MM.1S (cell line): ENCODE measurements around the gene PPP1CC.

Experiments
- DNase-seq: peaks from one replicate; pipeline ENCODE4 v3.0.0-alpha.2; 2015
- H2AFZ ChIP-seq: fragments of 300-600 bp; sonication (generic); 2 replicates; pipeline ENCODE4 v1.6.0; 2016; ENCODE audit warnings: antibody characterized with exemption, low read length
- H3F3A ChIP-seq: fragments of 300-600 bp; sonication (generic); 2 replicates; pipeline ENCODE4 v1.6.1; 2016; ENCODE audit warnings: mild to moderate bottlenecking, antibody characterized with exemption, low read length, moderate library complexity, mixed read lengths; ENCODE audit not compliant: insufficient read depth
- H3K27ac ChIP-seq: fragments of 300-600 bp; sonication (generic); 2 replicates; pipeline ENCODE4 v1.5.1; 2016; ENCODE audit warnings: mild to moderate bottlenecking, low read length
- H3K27me3 ChIP-seq: fragments of 300-600 bp; sonication (generic); replicated peaks from 2 replicates; pipeline ENCODE4 v1.6.0; 2016; ENCODE audit warnings: low read length; ENCODE audit not compliant: insufficient read depth
- H3K36me3 ChIP-seq: fragments of 300-600 bp; sonication (generic); replicated peaks from 2 replicates; pipeline ENCODE4 v1.6.1; 2016; ENCODE audit warnings: mild to moderate bottlenecking, low read length, mixed read lengths; ENCODE audit not compliant: insufficient read depth
- H3K4me1 ChIP-seq: fragments of 300-600 bp; sonication (generic); 2 replicates; pipeline ENCODE4 v1.6.1; 2016; ENCODE audit warnings: low read length, mixed read lengths
- H3K4me2 ChIP-seq: fragments of 300-600 bp; sonication (generic); 2 replicates; pipeline ENCODE4 v1.6.0; 2016; ENCODE audit warnings: low read depth, low read length
- H3K4me3 ChIP-seq: fragments of 300-600 bp; sonication (generic); 2 replicates; pipeline ENCODE4 v1.5.1; 2016; ENCODE audit warnings: low read length, mixed read lengths
- H3K79me2 ChIP-seq: fragments of 300-600 bp; sonication (generic); 2 replicates; pipeline ENCODE4 v1.6.1; 2016; ENCODE audit warnings: mixed run types, low read length, mixed read lengths
- H3K9ac ChIP-seq: fragments of 300-600 bp; sonication (generic); 2 replicates; pipeline ENCODE4 v1.6.1; 2016; ENCODE audit warnings: low read length, mixed read lengths
- H3K9me2 ChIP-seq: fragments of 300-600 bp; sonication (generic); replicated peaks from 2 replicates; pipeline ENCODE4 v1.6.1; 2016; ENCODE audit warnings: mild to moderate bottlenecking, low read length, mixed read lengths; ENCODE audit not compliant: insufficient read depth
- H3K9me3 ChIP-seq: fragments of 300-600 bp; sonication (generic); replicated peaks from 2 replicates; pipeline ENCODE4 v1.6.1; 2016; ENCODE audit warnings: mild to moderate bottlenecking, low read length, mixed read lengths; ENCODE audit not compliant: insufficient read depth
- H4K20me1 ChIP-seq: fragments of 300-600 bp; sonication (generic); 2 replicates; pipeline ENCODE4 v1.6.1; 2016; ENCODE audit warnings: mild to moderate bottlenecking, low read length, moderate library complexity, mixed read lengths; ENCODE audit not compliant: insufficient read depth
- EZH2 ChIP-seq: fragments of 300-600 bp; sonication (generic); optimal IDR thresholded peaks from 2 replicates; pipeline ENCODE3; 2017; ENCODE audit warnings: low read depth, mild to moderate bottlenecking, antibody characterized with exemption, low read length, mixed read lengths
- EZH2phosphoT487 ChIP-seq: fragments of 300-600 bp; sonication (generic); IDR thresholded peaks from 2 replicates; pipeline ENCODE4 v1.6.1; 2018; ENCODE audit warnings: antibody characterized with exemption, low read length
- TF ChIP-seq, protein P1 (sequence below): fragments of 300-600 bp; sonication (generic); IDR thresholded peaks from 2 replicates; pipeline ENCODE4 v1.5.1; 2016; ENCODE audit warnings: antibody characterized with exemption, low read length, mixed read lengths

PPP1CC gene

DNA sequence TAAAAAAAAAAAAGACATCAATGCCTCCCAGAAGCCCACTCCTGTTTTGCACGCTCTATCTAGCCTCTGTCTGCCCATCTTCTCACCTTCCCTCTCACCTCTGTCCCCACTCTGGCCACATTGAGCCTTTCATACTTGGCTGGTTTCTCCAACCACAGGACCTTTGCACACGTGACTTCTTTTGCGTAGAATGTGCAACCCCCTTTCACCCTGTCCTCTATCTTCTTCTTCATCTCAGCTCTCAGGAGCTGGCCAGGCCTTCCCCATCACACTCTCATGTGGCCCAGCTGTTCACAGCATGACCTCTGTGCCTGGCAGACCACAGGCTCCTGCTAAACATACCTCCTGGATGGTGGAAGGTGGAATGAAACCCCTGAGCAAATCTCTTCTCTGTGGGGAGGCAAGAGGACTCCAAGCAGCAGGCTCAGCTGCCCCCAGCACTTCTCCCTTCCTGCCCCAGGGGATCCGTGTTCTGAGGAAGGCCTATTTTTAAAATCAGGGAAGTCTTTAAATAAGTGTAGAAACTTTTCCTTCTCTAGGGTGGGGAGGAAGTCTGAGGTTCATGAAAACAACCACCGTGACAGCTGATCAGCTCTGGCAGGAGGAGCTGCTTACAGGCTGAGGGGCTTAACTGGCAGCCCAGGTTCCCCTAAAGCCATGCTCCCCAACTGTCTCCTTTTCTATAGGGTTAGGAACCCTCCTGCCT lies 65.3 kb downstream of the PPP1CC start:
- Histone ChIP-seq H3K79me2 (no peaks in the 10 kb centered on the region), H3K4me3 (no peak overlapping the region), H3K27ac (peak overlapping the region; percentile 41; the same call in 1 of the 2 replicates), H4K20me1 (no peaks in the 10 kb centered on the region), H3K4me2 (peak overlapping the region; percentile 19; the same call in 1 of the 2 replicates), H3K36me3 (no peaks in the 10 kb centered on the region), H3K9me2 (no peaks in the 10 kb centered on the region), H3K9ac (no peak overlapping the region; the same call in 1 of the 2 replicates), H3K9me3 (no peaks in the 10 kb centered on the region), H3K4me1 (peaks cover 36% of the 10 kb centered on the region), H3K27me3 (no peaks in the 10 kb centered on the region), H2AFZ (no peak overlapping the region; the same call in 1 of the 2 replicates), H3F3A (0 out of 2 replicates have a peak, but pooled peaks cover 4% of the 10 kb centered on the region)
- peak; percentile 15 for DNase-seq
- TF ChIP-seq, protein P1, sequence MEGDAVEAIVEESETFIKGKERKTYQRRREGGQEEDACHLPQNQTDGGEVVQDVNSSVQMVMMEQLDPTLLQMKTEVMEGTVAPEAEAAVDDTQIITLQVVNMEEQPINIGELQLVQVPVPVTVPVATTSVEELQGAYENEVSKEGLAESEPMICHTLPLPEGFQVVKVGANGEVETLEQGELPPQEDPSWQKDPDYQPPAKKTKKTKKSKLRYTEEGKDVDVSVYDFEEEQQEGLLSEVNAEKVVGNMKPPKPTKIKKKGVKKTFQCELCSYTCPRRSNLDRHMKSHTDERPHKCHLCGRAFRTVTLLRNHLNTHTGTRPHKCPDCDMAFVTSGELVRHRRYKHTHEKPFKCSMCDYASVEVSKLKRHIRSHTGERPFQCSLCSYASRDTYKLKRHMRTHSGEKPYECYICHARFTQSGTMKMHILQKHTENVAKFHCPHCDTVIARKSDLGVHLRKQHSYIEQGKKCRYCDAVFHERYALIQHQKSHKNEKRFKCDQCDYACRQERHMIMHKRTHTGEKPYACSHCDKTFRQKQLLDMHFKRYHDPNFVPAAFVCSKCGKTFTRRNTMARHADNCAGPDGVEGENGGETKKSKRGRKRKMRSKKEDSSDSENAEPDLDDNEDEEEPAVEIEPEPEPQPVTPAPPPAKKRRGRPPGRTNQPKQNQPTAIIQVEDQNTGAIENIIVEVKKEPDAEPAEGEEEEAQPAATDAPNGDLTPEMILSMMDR = no peak
- no peak for TF ChIP-seq EZH2
- TF ChIP-seq EZH2phosphoT487 = no peak

DNA sequence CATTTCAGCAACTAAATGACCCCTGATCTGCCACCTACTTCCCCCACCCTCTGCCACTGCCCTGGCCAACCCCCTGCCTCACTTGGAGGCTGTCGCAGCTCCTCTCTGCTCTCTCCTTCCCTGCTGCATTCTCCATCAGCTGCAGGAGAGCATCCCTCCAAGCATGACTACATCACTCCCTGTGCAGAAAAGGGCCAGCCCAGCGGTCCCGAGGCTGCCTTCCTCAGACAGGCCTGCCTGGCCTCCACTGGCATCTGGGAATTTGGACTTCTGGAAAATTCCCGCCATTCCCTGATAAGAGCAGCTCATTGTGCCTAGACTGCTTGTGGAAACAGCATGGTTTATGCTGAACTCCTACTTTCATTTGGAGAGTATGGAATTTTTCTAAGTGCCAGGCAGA lies 66.5 kb downstream of the PPP1CC start:
- 0 out of 2 replicates have a peak, but pooled peaks cover 4% of the 10 kb centered on the region for H3F3A ChIP-seq

DNA sequence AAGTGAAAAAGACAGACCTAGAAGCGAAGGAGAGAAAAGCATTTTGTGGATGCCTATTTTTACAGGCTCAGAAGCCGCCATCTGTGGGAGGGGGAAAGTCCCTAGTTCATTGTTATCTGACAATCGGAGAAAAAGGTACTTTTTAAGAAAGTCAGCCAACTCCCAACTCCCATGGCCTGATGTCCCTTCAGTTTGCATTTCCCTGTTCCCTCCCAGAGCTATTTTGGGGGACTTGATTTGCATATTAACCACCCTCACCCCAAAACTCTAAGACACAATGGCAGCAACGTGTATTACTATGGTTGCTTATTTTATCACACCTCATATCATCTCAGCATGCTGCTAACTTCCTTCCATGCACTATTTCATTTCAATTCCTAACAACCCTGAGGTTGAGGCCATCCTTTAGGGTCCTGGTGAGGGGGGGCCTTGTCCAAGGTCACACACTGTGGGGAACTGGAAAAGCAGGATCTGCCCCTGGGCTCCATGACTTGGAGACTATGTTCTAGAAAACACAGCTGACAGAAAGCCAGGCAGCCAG lies 72.5 kb downstream of the PPP1CC start:
- no peaks in the 10 kb centered on the region for H3K9me2 ChIP-seq
- no peak overlapping the region for H3K4me3 ChIP-seq
- peak overlapping the region; percentile 63 for H3K4me2 ChIP-seq
- peaks cover 50% of the 10 kb centered on the region for H3K4me1 ChIP-seq
- no peaks in the 10 kb centered on the region for H3K79me2 ChIP-seq
- H3K27ac ChIP-seq = peak overlapping the region; percentile 91
- H3K9me3 ChIP-seq = no peaks in the 10 kb centered on the region
- H3K36me3 ChIP-seq = no peaks in the 10 kb centered on the region
- H2AFZ ChIP-seq = no peak overlapping the region
- peak; percentile 82 for DNase-seq
- TF ChIP-seq EZH2phosphoT487 (no peak), EZH2 (no peak)
- TF ChIP-seq, protein P1 = no peak
- peak overlapping the region; percentile 51; the same call in 1 of the 2 replicates for H3K9ac ChIP-seq
- no peaks in the 10 kb centered on the region for H3K27me3 ChIP-seq
- H4K20me1 ChIP-seq = no peaks in the 10 kb centered on the region
- peaks cover 18% of the 10 kb centered on the region for H3F3A ChIP-seq

More for the DNA sequence above, 66.5 kb downstream of the PPP1CC start:
- Histone ChIP-seq H3K36me3 (no peaks in the 10 kb centered on the region), H3K27ac (no peak overlapping the region), H2AFZ (no peak overlapping the region), H3K27me3 (no peaks in the 10 kb centered on the region), H3K4me2 (no peak overlapping the region), H4K20me1 (no peaks in the 10 kb centered on the region), H3K9me3 (no peaks in the 10 kb centered on the region), H3K9ac (no peak overlapping the region), H3K79me2 (no peaks in the 10 kb centered on the region), H3K4me1 (peaks cover 48% of the 10 kb centered on the region), H3K9me2 (no peaks in the 10 kb centered on the region), H3K4me3 (no peak overlapping the region)
- TF ChIP-seq, protein P1 = no peak
- TF ChIP-seq EZH2 = no peak
- no peak for TF ChIP-seq EZH2phosphoT487
- DNase-seq = no peak
